ENCODE data around the gene PHF19.

Gene PHF19

DNA sequence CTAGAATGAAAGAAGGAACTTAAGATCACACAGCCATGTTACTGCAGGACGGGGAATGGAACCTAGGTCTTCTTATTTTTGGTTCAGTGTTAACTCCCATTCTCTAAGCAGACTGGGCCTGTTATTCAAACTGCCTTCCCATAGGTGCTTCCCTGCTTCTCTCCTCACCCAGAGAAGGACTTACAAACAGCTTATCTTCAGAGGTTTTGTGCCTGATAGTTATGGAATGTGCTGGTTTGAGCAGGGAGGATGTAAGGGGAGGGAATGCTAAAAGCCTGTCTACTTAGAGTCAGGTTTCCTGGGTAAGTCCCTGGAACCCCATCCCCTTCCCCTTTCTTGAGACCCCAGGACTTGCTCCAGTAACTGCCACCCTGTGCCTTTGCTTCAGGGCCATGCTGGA is 30.1 kb downstream of the PHF19 start:
- H3K27me3 ChIP-seq (ENCODE audit: insufficient read depth, insufficient read length) = no peaks in the 10 kb centered on the region
- H3K9me3 ChIP-seq (ENCODE audit: insufficient read depth, low read length) = peaks cover 5% of the 10 kb centered on the region; the same call in 1 of the 2 replicates
- H3K9ac ChIP-seq (ENCODE audit: insufficient read length, low read depth) = no peak overlapping the region
- H3K4me3 ChIP-seq (ENCODE audit: insufficient read length, low read depth) = no peak overlapping the region
- peaks cover 7% of the 10 kb centered on the region for H3K4me1 ChIP-seq (ENCODE audit: insufficient read depth, insufficient read length)
- TF ChIP-seq YY1 (IDR thresholded peaks at IDR 0.05; ENCODE audit: insufficient read depth, insufficient read length) = no peak
- no peak for TF ChIP-seq ZNF274 (IDR thresholded peaks at IDR 0.05; ENCODE audit: low read depth, low read length)
- no peak for TF ChIP-seq SUZ12 (IDR thresholded peaks at IDR 0.05; ENCODE audit: extremely low read depth, insufficient read depth, insufficient read length)
- DNase-seq (ENCODE audit: low read depth, low spot score) = no peak
- peaks cover 12% of the 10 kb centered on the region for H3K36me3 ChIP-seq (ENCODE audit: insufficient read depth, insufficient read length, low read length)

DNA sequence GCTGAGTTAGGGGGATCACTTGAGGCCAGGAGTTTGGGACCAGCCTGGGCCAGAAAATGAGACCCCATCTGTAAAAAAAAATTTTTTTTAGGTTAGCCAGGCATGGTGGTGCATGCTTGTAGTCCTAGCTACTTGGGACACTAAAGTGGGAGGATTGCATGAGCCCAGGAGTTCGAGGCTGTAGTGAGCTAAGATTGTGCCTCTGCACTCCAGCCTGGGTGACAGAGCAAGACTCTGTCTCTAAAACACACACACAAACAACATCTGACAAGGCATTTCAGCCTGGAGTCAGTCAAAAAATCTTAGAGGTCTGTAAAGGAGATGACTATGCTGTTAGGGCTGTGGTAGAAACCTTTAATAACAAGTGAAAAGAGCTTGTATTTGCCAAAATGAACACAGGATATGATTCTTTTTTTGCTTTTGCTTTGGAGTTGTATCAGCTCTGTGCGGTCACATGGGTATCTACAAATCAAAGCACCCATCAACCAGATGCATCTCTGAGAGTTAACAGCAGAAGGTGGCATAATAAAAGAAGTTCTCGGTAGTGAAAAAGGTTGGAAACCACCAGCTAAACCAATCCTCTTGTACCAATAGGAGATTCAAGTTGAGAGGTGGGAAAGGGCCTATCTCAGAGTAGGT is 30.6 kb downstream of the PHF19 start:
- Histone ChIP-seq H3K9ac (ENCODE audit: insufficient read length, low read depth) (no peak overlapping the region), H3K4me3 (ENCODE audit: insufficient read length, low read depth) (no peak overlapping the region), H3K4me1 (ENCODE audit: insufficient read depth, insufficient read length) (peaks cover 2% of the 10 kb centered on the region), H3K36me3 (ENCODE audit: insufficient read depth, insufficient read length, low read length) (peaks cover 15% of the 10 kb centered on the region), H3K9me3 (ENCODE audit: insufficient read depth, low read length) (peaks cover 5% of the 10 kb centered on the region; the same call in 1 of the 2 replicates), H3K27me3 (ENCODE audit: insufficient read depth, insufficient read length) (no peaks in the 10 kb centered on the region)
- no peak for DNase-seq (ENCODE audit: low read depth, low spot score)
- TF ChIP-seq SUZ12 (IDR thresholded peaks at IDR 0.05; ENCODE audit: extremely low read depth, insufficient read depth, insufficient read length) (no peak), ZNF274 (IDR thresholded peaks at IDR 0.05; ENCODE audit: low read depth, low read length) (no peak), YY1 (IDR thresholded peaks at IDR 0.05; ENCODE audit: insufficient read depth, insufficient read length) (no peak)

DNA sequence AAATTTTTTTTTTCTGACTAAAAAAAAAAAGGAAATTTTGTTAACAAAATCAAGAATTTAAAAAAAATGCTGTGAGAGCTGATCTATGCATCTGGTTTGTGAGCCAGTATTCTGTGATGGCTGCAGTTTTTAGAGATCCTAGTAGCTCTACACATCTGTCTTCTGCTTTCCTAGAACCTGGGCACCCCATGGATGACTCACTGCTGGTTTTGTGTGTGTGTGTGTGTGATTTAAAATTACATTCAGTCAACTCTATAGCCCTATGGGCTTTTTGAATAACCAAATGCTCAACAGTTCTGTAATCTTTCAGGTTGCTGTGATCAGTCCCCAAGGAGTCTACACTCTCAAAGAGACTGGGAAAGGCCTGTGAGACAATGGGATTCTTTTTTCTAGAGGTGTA is 31.7 kb downstream of the PHF19 start:
- H3K36me3 ChIP-seq (ENCODE audit: insufficient read depth, insufficient read length, low read length) = peaks cover 22% of the 10 kb centered on the region
- H3K27me3 ChIP-seq (ENCODE audit: insufficient read depth, insufficient read length) = no peaks in the 10 kb centered on the region
- H3K4me1 ChIP-seq (ENCODE audit: insufficient read depth, insufficient read length) = no peaks in the 10 kb centered on the region
- H3K4me3 ChIP-seq (ENCODE audit: insufficient read length, low read depth) = no peak overlapping the region
- H3K9ac ChIP-seq (ENCODE audit: insufficient read length, low read depth) = no peak overlapping the region
- TF ChIP-seq YY1 (IDR thresholded peaks at IDR 0.05; ENCODE audit: insufficient read depth, insufficient read length) = no peak
- no peak for TF ChIP-seq SUZ12 (IDR thresholded peaks at IDR 0.05; ENCODE audit: extremely low read depth, insufficient read depth, insufficient read length)
- no peak for TF ChIP-seq ZNF274 (IDR thresholded peaks at IDR 0.05; ENCODE audit: low read depth, low read length)
- peaks cover 5% of the 10 kb centered on the region; the same call in 1 of the 2 replicates for H3K9me3 ChIP-seq (ENCODE audit: insufficient read depth, low read length)
- no peak for DNase-seq (ENCODE audit: low read depth, low spot score)

- no peaks in the 10 kb centered on the region for H3K4me1 ChIP-seq (ENCODE audit: insufficient read depth, insufficient read length)
- DNase-seq (ENCODE audit: low read depth, low spot score) = peak; percentile 97
- H3K27me3 ChIP-seq (ENCODE audit: insufficient read depth, insufficient read length) = no peaks in the 10 kb centered on the region
- peak; percentile 81 for TF ChIP-seq YY1 (IDR thresholded peaks at IDR 0.05; ENCODE audit: insufficient read depth, insufficient read length)
- no peak for TF ChIP-seq ZNF274 (IDR thresholded peaks at IDR 0.05; ENCODE audit: low read depth, low read length)
- H3K9me3 ChIP-seq (ENCODE audit: insufficient read depth, low read length) = peaks cover 5% of the 10 kb centered on the region; the same call in 1 of the 2 replicates
- H3K4me3 ChIP-seq (ENCODE audit: insufficient read length, low read depth) = peak within 1 kb of the TSS; percentile 93
- peak within 1 kb of the TSS; percentile 96 for H3K9ac ChIP-seq (ENCODE audit: insufficient read length, low read depth)
- peaks cover 27% of the 10 kb centered on the region for H3K36me3 ChIP-seq (ENCODE audit: insufficient read depth, insufficient read length, low read length)
Measured at GRCh38 chr9:120842685-120843485, 34.1 kb downstream of the PHF19 start, which contains the start of gene PSMD5. Gene PSMD5, minus strand, starts transcription at chr9:120842922. Its CDS starts 13 bp downstream, at chr9:120842909.

- no peak for DNase-seq (ENCODE audit: low read depth, low spot score)
- Histone ChIP-seq H3K9ac (ENCODE audit: insufficient read length, low read depth) (peak overlapping the region; percentile 96), H3K9me3 (ENCODE audit: insufficient read depth, low read length) (peaks cover 5% of the 10 kb centered on the region; the same call in 1 of the 2 replicates), H3K36me3 (ENCODE audit: insufficient read depth, insufficient read length, low read length) (peaks cover 35% of the 10 kb centered on the region), H3K27me3 (ENCODE audit: insufficient read depth, insufficient read length) (no peaks in the 10 kb centered on the region), H3K4me3 (ENCODE audit: insufficient read length, low read depth) (peak overlapping the region; percentile 93), H3K4me1 (ENCODE audit: insufficient read depth, insufficient read length) (no peaks in the 10 kb centered on the region)
- TF ChIP-seq YY1 (IDR thresholded peaks at IDR 0.05; ENCODE audit: insufficient read depth, insufficient read length) (no peak), ZNF274 (IDR thresholded peaks at IDR 0.05; ENCODE audit: low read depth, low read length) (no peak), SUZ12 (IDR thresholded peaks at IDR 0.05; ENCODE audit: extremely low read depth, insufficient read depth, insufficient read length) (no peak)
Measured at GRCh38 chr9:120841930-120842684, 34.9 kb downstream of the PHF19 start.

GRCh38 chr9:120839146-120839545 is 37.8 kb downstream of the PHF19 start:
- H3K4me1 ChIP-seq (ENCODE audit: insufficient read depth, insufficient read length) = no peaks in the 10 kb centered on the region
- peaks cover 5% of the 10 kb centered on the region; the same call in 1 of the 2 replicates for H3K9me3 ChIP-seq (ENCODE audit: insufficient read depth, low read length)
- no peak overlapping the region for H3K9ac ChIP-seq (ENCODE audit: insufficient read length, low read depth)
- H3K4me3 ChIP-seq (ENCODE audit: insufficient read length, low read depth) = no peak overlapping the region
- TF ChIP-seq SUZ12 (IDR thresholded peaks at IDR 0.05; ENCODE audit: extremely low read depth, insufficient read depth, insufficient read length) = no peak
- TF ChIP-seq ZNF274 (IDR thresholded peaks at IDR 0.05; ENCODE audit: low read depth, low read length) = no peak
- no peak for TF ChIP-seq YY1 (IDR thresholded peaks at IDR 0.05; ENCODE audit: insufficient read depth, insufficient read length)
- no peak for DNase-seq (ENCODE audit: low read depth, low spot score)
- H3K36me3 ChIP-seq (ENCODE audit: insufficient read depth, insufficient read length, low read length) = peaks cover 38% of the 10 kb centered on the region
- H3K27me3 ChIP-seq (ENCODE audit: insufficient read depth, insufficient read length) = no peaks in the 10 kb centered on the region
